DND-41 (cell line): ENCODE data around the gene CPM.

Experiments used
- ATAC-seq: fragments of 200-7000 bp; cut with Tn5 transposase; 3 replicates; pipeline ENCODE4 v1.9.1; 2021; ENCODE audit warnings: low read depth; ENCODE audit not compliant: insufficient read depth
- DNase-seq: peaks from one replicate; pipeline ENCODE4 v3.0.0-alpha.2; 2020
- H2AFZ ChIP-seq: 2 replicates; pipeline ENCODE4 v1.6.0; 2012; ENCODE audit warnings: low read depth, low read length
- H3K27ac ChIP-seq: 2 replicates; pipeline ENCODE4 v1.5.1; 2012; ENCODE audit warnings: low read length, inconsistent platforms
- H3K27me3 ChIP-seq: fragments of 200-600 bp; sonication (generic); 2 replicates; pipeline ENCODE4 v1.6.0; 2012; ENCODE audit warnings: low read length, mild to moderate bottlenecking, inconsistent platforms; ENCODE audit not compliant: insufficient read depth, poor library complexity
- H3K36me3 ChIP-seq: 2 replicates; pipeline ENCODE4 v1.5.1; 2012; ENCODE audit warnings: low read length, inconsistent platforms; ENCODE audit not compliant: insufficient read depth
- H3K4me1 ChIP-seq: 2 replicates; pipeline ENCODE4 v1.5.1; 2012; ENCODE audit warnings: mild to moderate bottlenecking, low read length; ENCODE audit not compliant: insufficient read depth
- H3K4me2 ChIP-seq: 2 replicates; pipeline ENCODE4 v1.6.0; 2012; ENCODE audit warnings: mild to moderate bottlenecking, moderate library complexity, low read length, inconsistent platforms; ENCODE audit not compliant: insufficient read depth
- H3K4me3 ChIP-seq, 2 experiments: fragments of 200-600 bp in 1 of 2; shearing (Covaris generic) in 1 of 2; 2 replicates each; pipeline ENCODE4 v1.5.1; 2012 to 2016; ENCODE audit warnings: inconsistent platforms in 2 of 2, low read length in 2 of 2, mild to moderate bottlenecking in 2 of 2, low read depth in 1 of 2, moderate library complexity in 1 of 2
- H3K79me2 ChIP-seq: 2 replicates; pipeline ENCODE4 v1.6.0; 2012; ENCODE audit warnings: low read length, inconsistent platforms; ENCODE audit not compliant: insufficient read depth
- H3K9ac ChIP-seq: 2 replicates; pipeline ENCODE4 v1.6.0; 2012; ENCODE audit warnings: low read depth, mild to moderate bottlenecking, inconsistent platforms, low read length, moderate library complexity
- H3K9me3 ChIP-seq: 2 replicates; pipeline ENCODE4 v1.5.1; 2012; ENCODE audit warnings: low read length, moderate library complexity, mild to moderate bottlenecking, inconsistent platforms; ENCODE audit not compliant: insufficient read depth, severe bottlenecking
- H4K20me1 ChIP-seq: 2 replicates; pipeline ENCODE4 v1.6.0; 2012; ENCODE audit warnings: low read length; ENCODE audit not compliant: insufficient read depth
- EZH2 ChIP-seq: IDR thresholded peaks from 3 replicates; pipeline ENCODE4 v1.6.1; 2012; ENCODE audit warnings: borderline replicate concordance, low read depth, mild to moderate bottlenecking, moderate library complexity, low read length, inconsistent platforms; ENCODE audit not compliant: severe bottlenecking
- TF ChIP-seq, protein P1 (sequence below): IDR thresholded peaks from 2 replicates; pipeline ENCODE4 v1.5.1; 2012; ENCODE audit warnings: borderline replicate concordance, low read length, moderate library complexity, mild to moderate bottlenecking; ENCODE audit not compliant: poor library complexity, severe bottlenecking; ENCODE audit errors: extremely low read depth

Gene CPM

DNA sequence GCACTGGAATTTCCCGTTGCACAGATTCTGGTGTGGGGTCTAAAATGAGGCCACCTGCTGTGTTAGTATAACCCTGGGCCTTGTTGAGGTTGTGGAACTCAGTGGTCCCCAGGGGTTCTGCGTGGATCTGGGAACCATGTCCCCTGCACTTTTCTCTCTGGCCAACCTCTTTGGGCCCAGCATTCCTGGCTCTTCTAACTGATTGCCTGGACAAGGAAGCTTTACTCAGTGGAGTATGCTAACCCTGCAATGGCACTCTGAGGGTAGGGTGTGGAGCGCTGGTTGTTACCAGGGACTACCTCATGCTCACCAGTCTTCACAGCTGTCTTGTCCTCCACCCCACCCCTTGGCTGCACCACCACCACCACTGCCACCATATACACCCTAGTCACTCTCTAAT lies 39.2 kb downstream of the CPM start:
- Histone ChIP-seq H3K9ac (no peak overlapping the region), H3K4me2 (no peak overlapping the region), H3K4me3 (no peak overlapping the region), H2AFZ (no peak overlapping the region), H3K27me3 (no peaks in the 10 kb centered on the region), H4K20me1 (no peaks in the 10 kb centered on the region), H3K9me3 (no peaks in the 10 kb centered on the region), H3K36me3 (no peaks in the 10 kb centered on the region), H3K4me1 (no peaks in the 10 kb centered on the region; the same call in 1 of the 2 replicates), H3K27ac (no peak overlapping the region), H3K79me2 (no peaks in the 10 kb centered on the region)
- TF ChIP-seq, protein P1, sequence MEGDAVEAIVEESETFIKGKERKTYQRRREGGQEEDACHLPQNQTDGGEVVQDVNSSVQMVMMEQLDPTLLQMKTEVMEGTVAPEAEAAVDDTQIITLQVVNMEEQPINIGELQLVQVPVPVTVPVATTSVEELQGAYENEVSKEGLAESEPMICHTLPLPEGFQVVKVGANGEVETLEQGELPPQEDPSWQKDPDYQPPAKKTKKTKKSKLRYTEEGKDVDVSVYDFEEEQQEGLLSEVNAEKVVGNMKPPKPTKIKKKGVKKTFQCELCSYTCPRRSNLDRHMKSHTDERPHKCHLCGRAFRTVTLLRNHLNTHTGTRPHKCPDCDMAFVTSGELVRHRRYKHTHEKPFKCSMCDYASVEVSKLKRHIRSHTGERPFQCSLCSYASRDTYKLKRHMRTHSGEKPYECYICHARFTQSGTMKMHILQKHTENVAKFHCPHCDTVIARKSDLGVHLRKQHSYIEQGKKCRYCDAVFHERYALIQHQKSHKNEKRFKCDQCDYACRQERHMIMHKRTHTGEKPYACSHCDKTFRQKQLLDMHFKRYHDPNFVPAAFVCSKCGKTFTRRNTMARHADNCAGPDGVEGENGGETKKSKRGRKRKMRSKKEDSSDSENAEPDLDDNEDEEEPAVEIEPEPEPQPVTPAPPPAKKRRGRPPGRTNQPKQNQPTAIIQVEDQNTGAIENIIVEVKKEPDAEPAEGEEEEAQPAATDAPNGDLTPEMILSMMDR, result no peak
- no peak for TF ChIP-seq EZH2
- no peak for ATAC-seq
- no peak for DNase-seq

DNA sequence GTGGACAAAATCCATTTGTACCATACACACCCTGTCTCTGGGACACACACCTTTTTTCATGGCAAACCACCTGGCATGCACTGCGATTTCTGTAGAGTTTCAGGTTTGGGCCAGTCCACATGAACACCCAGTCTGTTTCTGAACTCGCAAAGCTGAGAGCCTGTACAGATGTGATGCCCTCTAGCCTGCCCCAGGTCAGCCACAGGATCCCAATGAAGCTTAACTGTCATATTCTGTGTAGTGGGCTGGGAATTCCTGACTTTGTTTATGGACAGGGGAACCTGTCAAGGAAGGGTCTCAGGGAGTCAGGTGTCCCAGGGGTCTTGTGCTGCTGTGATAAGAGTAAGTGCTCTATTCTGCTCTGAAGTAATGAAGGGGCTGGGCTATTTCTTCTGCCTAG lies 39.8 kb downstream of the CPM start:
- no peaks in the 10 kb centered on the region; the same call in 1 of the 2 replicates for H3K4me1 ChIP-seq
- H3K79me2 ChIP-seq, result no peaks in the 10 kb centered on the region
- H3K4me2 ChIP-seq, result no peak overlapping the region
- H4K20me1 ChIP-seq, result no peaks in the 10 kb centered on the region
- H2AFZ ChIP-seq, result no peak overlapping the region
- no peak overlapping the region for H3K4me3 ChIP-seq
- H3K36me3 ChIP-seq, result no peaks in the 10 kb centered on the region
- H3K9me3 ChIP-seq, result no peaks in the 10 kb centered on the region
- DNase-seq (no peak), ATAC-seq (no peak)
- no peaks in the 10 kb centered on the region for H3K27me3 ChIP-seq
- TF ChIP-seq, protein P1, result no peak
- TF ChIP-seq EZH2, result no peak
- H3K27ac ChIP-seq, result no peak overlapping the region
- H3K9ac ChIP-seq, result no peak overlapping the region

DNA sequence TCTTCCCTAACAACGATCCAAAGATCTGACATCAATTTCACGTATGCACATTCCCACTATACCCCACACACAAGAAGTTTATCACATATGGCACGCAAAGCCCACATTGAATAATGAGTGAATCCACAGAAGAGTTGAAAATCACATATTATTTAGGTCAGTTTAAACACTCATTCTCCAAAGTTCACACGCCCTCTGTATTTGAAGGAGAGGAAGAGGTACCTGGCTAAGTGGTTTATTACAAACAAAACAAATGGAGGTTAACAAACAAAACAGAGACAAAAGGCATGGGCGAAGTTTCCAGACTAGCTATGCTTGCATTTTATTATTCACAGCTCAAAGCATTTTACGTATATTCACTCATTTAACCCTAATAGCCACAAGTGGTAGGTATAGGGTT lies 41.8 kb downstream of the CPM start:
- Histone ChIP-seq H3K4me2 (no peak overlapping the region), H3K9ac (no peak overlapping the region), H3K9me3 (no peaks in the 10 kb centered on the region), H3K27ac (no peak overlapping the region), H2AFZ (no peak overlapping the region), H3K36me3 (no peaks in the 10 kb centered on the region), H3K4me1 (no peaks in the 10 kb centered on the region; the same call in 1 of the 2 replicates), H3K27me3 (no peaks in the 10 kb centered on the region), H4K20me1 (no peaks in the 10 kb centered on the region), H3K79me2 (no peaks in the 10 kb centered on the region), H3K4me3 (no peak overlapping the region)
- ATAC-seq (no peak), DNase-seq (no peak)
- TF ChIP-seq, protein P1, result no peak
- no peak for TF ChIP-seq EZH2

DNA sequence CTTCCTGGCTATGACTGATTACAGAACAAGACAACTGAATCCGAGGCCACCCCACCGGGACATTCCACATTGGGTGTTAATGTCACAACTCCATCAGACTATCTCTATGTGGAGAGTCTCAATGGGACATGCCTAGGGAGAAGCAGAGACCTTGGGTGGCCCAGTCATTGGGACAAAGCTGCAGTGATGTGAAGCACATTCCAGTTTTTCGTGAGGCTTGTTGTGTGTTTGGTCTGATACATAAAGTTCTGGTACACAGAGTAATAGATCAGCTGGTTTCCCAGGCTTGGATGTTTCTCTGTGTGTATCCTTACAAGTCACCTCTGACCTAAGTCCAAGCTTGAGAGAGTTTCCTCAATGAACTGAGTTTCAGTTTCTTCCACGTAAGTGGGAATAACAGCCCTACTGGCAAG lies 42.3 kb downstream of the CPM start:
- H3K9me3 ChIP-seq, result no peaks in the 10 kb centered on the region
- no peaks in the 10 kb centered on the region for H3K79me2 ChIP-seq
- no peak overlapping the region for H3K4me2 ChIP-seq
- TF ChIP-seq, protein P1, result no peak
- no peak for TF ChIP-seq EZH2
- no peak overlapping the region for H2AFZ ChIP-seq
- H4K20me1 ChIP-seq, result no peaks in the 10 kb centered on the region
- ATAC-seq, result no peak
- no peak overlapping the region for H3K27ac ChIP-seq
- H3K9ac ChIP-seq, result no peak overlapping the region
- H3K4me3 ChIP-seq, result no peak overlapping the region
- no peaks in the 10 kb centered on the region for H3K27me3 ChIP-seq
- H3K36me3 ChIP-seq, result no peaks in the 10 kb centered on the region
- DNase-seq, result no peak
- H3K4me1 ChIP-seq, result no peaks in the 10 kb centered on the region; the same call in 1 of the 2 replicates
